Activated CD8-positive, alpha-beta memory T cell treated with anti-CD3 and anti-CD28 coated beads, Interleukin-2, amount 50 U/mL, for 4 hours (primary cell): ENCODE data around the gene COX6A2.
"Not testable (repeated sequence)": the region's sequence is repeated elsewhere in the genome, so short reads cannot be mapped to it uniquely, and the experiment has no call there.

Experiments used
- DNase-seq: peaks from one replicate; pipeline ENCODE4 v3.0.0-alpha.2; 2020

Gene COX6A2

DNA sequence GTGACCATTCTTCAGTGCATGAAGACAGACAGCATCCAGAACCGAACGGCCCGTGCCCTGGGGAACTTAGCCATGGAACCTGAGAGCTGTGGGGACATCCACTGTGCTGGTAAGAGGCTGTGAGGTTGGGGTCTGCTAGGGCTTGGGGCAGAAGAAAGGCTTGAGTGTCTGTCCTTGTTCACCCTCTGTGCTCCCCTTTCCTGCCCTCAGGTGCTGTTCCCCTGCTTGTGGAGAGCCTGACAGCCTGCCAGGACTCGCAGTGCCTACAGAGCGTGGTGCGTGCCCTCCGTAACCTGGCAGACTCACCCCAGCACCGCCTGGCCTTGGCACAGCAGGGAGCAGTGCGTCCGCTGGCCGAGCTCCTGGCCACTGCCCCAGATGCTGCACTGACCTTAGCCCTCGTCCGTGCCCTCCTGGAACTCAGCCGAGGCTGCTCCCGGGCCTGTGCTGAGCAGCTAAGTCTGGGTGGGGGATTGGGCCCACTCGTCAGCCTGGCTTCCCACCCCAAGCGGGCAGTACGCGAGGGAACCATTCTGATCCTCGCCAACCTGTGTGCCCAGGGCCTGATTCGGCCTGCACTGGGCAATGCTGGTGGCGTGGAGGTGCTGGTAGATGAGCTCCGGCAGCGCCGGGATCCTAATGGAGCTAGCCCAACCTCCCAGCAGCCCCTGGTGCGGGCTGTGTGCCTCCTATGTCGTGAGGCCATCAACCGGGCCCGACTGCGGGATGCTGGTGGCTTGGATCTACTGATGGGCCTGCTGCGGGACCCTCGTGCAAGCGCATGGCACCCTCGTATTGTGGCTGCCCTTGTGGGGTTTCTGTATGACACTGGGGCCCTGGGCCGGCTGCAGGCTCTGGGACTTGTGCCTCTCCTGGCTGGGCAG lies 34.0 kb upstream of the COX6A2 start:
- DNase-seq, result no peak

DNA sequence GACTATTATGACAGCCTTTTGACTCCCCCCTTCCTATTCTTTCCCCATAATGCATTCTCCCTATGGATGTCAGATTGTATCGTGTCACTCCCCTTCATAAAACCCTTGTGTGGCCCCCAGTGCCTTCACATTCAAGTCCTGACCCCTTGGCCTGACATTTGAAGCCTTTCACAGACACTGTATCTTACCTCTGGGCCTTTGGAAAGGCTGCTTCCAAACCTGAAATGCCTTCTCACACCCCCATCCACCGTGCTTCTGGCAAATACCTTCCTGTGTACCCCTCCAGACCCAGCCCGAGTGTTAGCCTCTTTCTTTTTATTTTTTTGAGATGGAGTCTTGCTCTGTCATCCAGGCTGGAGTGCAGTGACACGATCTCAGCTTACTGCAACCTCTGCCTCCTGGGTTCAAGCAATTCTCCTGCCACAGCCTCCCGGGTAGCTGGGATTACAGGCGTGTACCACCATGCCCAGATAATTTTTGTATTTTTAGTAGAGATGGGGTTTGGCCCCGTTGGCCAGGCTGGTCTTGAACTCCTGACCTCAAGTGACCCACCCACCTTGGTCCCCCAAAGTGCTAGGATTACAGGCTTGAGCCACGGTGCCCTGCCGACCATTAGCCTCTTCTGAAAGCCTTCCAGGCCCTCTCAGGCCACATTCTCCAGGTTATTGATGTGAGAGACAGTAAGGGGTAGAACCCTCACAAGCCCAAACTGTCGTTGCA lies 33.2 kb upstream of the COX6A2 start:
- DNase-seq, result no peak

GRCh38 chr16:31460582-31461002 lies 32.4 kb upstream of the COX6A2 start:
- no peak for DNase-seq

DNA sequence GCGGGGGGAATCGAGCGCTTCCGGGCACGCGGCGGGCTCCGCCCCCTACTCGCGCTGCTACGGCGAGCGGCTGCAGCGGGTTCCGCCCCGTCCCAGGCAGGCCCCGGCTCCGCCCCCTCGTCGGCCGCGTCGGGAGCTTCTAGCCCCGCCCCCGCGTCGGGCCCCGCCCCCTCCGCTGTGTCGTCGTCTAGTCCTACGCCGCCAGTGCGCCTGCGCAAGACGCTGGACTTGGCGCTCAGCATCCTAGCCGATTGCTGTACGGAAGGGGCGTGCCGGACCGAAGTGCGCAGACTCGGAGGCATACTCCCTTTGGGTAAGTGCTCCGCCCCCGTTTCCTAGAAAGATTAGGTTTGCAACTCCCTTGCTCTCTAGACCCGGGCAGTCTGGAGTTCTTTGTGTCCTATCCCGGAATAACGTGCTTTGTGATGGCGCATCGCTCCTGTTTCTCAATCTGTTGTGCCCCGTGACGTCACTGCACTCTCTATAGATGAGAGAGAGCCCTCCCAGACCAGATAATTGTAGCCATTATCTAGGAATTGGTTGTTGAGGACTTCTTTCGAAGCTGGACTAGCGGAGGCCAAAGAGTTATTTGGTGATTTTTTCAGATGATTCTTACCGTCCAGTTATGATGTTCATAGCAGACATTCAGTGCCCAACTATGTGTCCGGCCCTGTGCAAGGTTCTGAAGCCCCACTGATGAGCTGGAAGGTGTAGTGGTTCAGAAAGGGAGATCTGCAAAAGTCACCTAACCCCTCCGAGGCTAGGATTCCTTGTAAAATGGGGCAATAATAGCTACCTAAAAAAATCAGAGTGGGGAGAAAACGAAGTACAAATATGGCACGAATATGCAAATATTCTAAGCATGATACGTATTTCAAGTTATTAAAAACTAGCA lies 31.8 kb upstream of the COX6A2 start:
- DNase-seq, result peak; percentile 100

GRCh38 chr16:31458844-31459686 lies 30.9 kb upstream of the COX6A2 start, which contains the start of gene ARMC5:
TSS of gene ARMC5 (plus strand) at chr16:31459501. CDS start at chr16:31459525, 24 bp downstream.
- DNase-seq, result peak; percentile 96

DNA sequence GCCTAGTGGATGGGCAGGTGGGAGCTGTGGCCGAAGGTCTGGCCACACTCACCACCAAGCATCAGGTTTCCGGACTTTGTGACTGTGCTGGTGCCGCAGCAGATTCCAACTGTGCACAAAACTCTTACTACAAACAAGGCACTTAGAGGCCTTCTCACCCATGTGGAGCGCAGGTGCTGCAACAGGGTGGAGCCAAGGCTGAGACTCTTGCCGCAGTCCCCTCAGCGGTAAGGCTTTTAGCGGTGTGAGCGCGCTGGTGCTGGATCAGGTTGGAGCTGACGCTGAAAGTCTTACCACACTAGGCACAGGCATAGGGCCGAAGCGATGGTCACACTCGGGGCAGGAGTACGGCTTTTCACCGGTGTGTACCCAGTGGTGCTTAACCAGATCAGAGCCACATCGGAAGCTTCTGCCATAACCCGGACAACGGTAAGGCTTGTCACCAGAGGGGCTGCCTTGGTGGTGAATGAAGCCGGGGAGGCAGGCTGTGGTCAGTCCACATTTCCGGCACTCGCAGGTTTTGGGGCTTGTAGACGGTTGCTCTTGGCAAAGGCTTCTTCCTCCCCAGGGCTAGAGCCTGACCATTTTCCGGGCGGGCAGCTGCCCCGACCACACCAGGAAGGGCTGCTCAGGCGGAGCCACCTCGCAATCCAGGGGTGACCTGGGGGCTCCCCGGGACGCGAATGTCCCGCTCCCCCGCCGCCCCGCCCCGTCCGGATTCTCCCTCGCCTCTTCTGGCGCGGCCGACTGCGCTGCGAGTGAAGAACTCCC lies 30.1 kb upstream of the COX6A2 start:
- peak; percentile 51 for DNase-seq

DNA sequence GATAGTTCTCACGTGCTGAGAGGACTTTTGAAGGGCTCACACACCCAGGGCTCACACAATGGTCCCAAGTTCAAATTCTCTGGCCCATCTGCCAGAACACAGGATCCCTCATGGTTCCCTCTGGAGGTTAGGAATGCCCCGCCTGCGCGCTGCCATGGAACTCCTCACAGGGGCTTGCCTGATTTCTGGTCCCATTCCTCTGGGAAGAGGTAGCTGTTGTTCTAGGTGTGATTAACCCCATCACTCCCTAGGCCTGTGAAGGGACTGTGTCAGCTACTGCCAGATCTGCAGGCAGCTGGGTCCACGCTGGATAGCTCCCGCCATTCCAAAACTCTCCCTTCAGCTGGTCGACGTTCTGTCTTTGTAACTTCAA lies 28.8 kb upstream of the COX6A2 start:
- no peak for DNase-seq

DNA sequence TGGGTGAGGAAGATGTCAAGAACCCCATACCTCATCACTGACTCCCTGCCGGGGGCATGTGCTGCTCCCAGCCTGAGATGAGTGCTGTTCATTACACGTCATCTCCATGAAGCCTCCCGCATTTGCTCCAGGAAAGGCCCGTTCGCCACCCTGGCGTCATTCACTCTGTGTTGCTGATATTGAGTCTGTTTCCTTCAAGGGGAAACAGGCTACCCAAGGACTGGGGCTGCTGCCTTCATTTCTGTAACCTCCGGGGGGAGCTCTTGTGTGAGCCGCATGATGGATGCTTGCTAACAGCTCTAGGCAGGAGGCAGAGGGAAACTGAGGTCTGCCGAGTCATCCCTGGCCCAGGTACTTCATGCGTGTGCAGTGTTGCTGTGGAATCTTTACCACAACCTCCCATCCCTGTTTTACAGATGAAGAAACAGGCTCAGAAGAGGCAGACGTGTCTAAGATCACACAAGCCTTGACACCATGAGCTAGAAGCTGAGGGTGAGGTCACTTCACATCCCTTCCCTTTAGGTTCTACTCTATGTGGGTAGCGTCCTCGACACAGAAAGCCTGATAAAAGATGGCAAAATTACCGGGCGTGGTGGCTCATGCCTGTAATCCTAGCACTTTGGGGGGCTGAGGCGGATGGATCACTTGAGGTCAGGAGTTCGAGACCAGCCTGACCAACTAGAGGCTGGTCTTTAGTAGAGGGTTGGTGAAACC lies 27.6 kb upstream of the COX6A2 start:
- no peak for DNase-seq

DNA sequence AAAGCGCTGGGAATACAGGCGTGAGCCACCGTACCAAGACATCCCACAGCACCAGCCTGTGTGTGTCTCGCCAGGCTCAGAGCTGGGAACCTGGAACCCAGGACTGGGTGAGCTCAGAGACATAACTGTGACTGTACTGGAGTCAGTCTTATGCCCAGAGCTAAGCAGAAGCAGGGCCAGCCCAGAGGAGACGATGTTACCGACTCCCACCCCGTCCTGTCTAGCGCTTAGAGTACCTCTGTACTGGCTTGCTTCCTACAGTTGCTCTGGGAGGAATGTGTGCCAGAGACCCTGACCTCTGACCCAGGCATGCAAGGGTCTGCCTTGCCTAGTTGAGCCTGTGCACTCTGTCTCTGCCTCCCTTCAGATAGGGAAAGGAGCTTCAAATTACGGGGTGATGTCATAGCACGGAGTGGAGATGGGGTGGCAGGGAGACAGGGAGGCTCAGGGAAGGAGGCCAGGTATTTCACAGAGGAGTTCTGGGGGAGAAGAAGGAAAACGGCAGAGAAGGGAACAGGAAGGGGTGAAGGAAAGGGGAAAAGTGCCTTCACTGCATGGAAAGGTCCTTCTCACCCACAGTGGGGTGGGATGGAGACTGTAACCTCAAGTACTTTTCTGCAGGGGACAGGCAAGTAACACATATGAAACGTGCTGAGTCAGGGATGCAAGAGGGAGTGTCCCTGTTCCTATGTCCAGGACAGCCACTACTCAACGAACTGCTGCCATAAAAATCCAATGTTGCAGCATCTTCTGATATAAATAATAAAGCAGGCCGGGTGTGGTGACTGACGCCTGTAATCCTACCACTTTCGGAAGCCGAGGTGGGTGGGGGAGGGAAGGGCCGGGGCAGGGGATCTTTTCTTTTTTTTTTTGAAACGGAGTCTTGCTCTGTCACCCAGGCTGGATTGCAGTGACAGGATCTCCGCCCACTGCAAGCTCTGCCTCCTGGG lies 25.4 kb upstream of the COX6A2 start:
- DNase-seq, result no peak

GRCh38 chr16:31452631-31453106 lies 24.5 kb upstream of the COX6A2 start:
- DNase-seq, result no peak

DNA sequence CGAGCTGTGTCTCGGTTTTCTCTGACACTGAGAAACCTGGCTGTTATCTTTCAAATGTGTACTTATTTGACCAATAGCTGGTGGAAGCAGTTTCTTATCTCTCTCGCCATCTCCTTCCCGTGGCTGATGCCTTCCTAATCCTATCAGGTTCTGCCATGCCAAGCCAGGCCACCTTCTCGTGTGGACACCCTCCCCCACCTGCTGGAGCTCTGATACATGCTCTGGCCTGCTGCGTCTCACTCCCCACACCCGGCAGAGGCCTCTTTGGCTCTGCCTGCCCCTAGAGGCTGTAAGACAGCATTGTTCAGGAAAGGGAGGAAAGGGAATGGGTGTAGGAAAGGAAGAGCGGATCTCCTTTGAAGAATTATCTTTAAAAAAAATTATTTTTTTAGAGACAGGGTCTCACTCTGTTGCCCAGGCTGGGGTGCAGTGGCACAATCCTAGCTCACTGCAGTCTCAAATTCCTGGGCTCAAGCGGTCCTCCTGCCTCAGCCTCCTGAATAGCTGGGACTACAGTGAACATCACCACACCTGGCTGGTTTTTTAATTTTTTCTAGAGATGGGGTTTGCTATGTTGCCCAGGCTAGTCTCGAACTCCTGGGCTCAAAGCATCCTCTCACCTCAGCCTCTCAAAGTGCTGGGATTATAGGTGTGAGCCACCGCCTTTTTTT lies 23.7 kb upstream of the COX6A2 start:
- DNase-seq, result no peak

- DNase-seq, result no peak
Measured at GRCh38 chr16:31451201-31451600, 23.0 kb upstream of the COX6A2 start.

- not testable (repeated sequence) for DNase-seq
Measured at GRCh38 chr16:31445931-31446330, 17.8 kb upstream of the COX6A2 start.

DNA sequence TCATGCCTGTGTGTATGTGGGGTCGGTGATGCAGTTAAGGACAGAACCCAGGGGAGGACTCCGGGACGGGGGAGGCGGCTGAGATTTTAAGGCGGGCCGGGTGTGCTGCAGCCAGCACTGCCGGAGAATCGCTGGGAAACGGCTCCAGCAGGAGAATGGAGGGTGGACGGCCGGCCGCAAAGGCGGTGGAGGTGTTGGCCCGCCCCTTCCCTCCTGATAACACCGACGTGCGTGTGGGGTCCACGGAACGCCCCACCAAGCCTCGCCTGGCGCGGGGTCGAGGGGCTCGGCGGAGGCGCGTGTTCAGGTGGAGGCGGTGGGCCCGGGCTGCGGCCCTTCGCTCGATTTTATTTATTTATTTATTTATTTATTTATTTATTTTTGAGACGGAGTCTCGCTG lies 13.8 kb upstream of the COX6A2 start:
- DNase-seq, result no peak

DNA sequence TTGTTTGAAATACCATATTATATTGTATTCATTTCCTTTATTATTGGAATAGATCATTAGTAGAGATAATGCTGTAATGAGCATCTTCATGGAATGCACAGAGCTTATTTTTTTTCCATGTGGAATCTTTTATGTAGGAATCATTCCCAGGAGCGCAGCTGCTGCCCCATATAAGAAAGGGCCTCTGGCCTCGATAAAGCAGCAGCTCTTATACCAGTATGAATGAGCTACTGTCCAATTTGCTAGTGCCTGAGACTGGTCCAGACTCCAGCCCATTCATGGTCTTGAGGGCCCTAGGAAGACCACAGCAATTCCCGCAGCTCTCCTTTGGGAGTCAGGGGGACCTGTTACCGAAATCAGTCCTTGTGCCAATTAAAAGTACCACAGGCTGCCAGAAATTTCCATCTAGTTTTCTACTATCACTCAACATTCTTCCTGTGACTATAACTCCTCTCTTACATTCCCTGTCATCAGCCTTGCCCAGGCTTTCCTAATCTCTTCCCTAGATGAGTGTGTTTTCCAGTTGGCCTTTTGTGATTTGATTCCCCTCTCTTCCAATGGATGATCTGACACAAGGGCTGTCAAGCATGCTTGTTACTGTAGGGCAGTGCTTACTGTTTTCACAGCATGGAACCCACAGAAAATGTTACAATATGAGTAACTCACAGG lies 12.5 kb upstream of the COX6A2 start:
- DNase-seq, result no peak

GRCh38 chr16:31439519-31439918 lies 11.4 kb upstream of the COX6A2 start:
- DNase-seq, result no peak

DNA sequence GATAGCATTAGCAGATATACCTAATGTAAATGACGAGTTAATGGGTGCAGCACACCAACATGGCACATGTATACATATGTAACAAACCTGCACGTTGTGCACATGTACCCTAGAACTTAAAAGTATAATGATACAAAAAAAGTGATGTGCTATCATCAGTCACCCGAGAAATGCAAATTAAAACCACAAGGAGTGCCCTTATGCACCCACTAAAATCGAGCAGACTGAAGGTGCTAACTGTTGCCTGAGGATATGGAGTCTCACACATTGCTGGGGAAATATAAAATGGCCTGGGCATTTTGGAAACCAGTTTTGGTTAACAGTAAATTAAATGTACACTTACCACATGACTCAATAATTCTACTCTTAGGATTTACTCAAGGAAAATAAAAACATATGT lies 10.9 kb upstream of the COX6A2 start:
- not testable (repeated sequence) for DNase-seq

DNA sequence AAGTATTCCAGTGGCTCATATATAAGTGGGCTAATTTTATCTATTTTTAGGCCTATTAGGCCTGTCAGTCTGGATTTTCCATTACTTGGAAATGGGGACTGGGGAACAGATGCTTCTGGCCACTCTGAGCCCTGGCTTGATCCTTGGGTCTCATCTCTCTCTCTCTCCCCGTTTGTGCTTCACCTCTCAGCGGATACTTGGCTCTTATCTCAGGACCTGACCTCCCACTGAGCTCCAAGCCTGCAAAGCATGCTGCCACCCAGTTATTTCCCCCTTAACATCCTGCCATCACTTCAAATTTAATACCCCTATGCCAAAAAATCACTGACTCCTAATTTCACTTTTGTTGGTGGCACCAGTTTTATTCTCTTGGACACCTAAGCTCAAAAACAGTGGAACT lies 10.3 kb upstream of the COX6A2 start:
- no peak for DNase-seq
